Keratinocyte (primary cell): Measurements from ENCODE around the gene TFB1M. TPM values are rescaled to one million over a fixed set of nuclear protein-coding genes. Genes with fewer than 3 reads are reported as not detected.

ENCODE experiments used
- DNase-seq: peaks from one replicate; pipeline ENCODE4 v3.0.0-alpha.2; 2011; ENCODE audit warnings: low read depth, missing footprints, low spot score
- FAIRE-seq: peaks from 2 replicates; lab custom pipeline; 2011; peaks lifted over from hg19 to GRCh38; lab: Jason Lieb, UNC
- H2AFZ ChIP-seq: 2 replicates; pipeline ENCODE4 v1.6.0; 2012; ENCODE audit warnings: low read length, control low read depth, inconsistent platforms; ENCODE audit not compliant: control insufficient read depth
- H3K27ac ChIP-seq: 2 replicates; pipeline ENCODE4 v1.5.1; 2011; ENCODE audit warnings: low read length; ENCODE audit not compliant: control insufficient read depth, insufficient read depth
- H3K27me3 ChIP-seq: 3 replicates; pipeline ENCODE4 v1.6.0; 2011; ENCODE audit warnings: low read length; ENCODE audit not compliant: control insufficient read depth, insufficient read depth; ENCODE audit errors: extremely low read depth
- H3K36me3 ChIP-seq, 2 experiments: 2 replicates in 1 of 2; 3 replicates in 1 of 2; pipeline ENCODE4 v1.5.1; 2011; ENCODE audit warnings: low read length in 2 of 2, mild to moderate bottlenecking in 1 of 2; ENCODE audit not compliant: control insufficient read depth in 2 of 2, insufficient read depth in 2 of 2; ENCODE audit errors: extremely low read depth in 1 of 2
- H3K4me1 ChIP-seq: 3 replicates; pipeline ENCODE4 v1.5.1; 2011; ENCODE audit warnings: low read length; ENCODE audit not compliant: control insufficient read depth, insufficient read depth; ENCODE audit errors: extremely low read depth
- H3K4me2 ChIP-seq: 3 replicates; pipeline ENCODE4 v1.6.0; 2011; ENCODE audit warnings: low read depth, low read length; ENCODE audit not compliant: control insufficient read depth, insufficient read depth; ENCODE audit errors: extremely low read depth
- H3K4me3 ChIP-seq, 3 experiments: fragments of 200-600 bp in 1 of 3; sonication (generic) in 1 of 3; 2 replicates in 2 of 3; 3 replicates in 1 of 3; pipeline ENCODE4 v1.5.1; 2011 to 2016; ENCODE audit warnings: low read length in 3 of 3, mild to moderate bottlenecking in 3 of 3, control low read depth in 2 of 3, inconsistent platforms in 1 of 3, low read depth in 1 of 3, mixed read lengths in 1 of 3, mixed run types in 1 of 3, moderate library complexity in 1 of 3; ENCODE audit not compliant: control insufficient read depth in 2 of 3, insufficient read depth in 2 of 3; ENCODE audit errors: extremely low read depth in 1 of 3
- H3K79me2 ChIP-seq: 2 replicates; pipeline ENCODE4 v1.6.0; 2012; ENCODE audit warnings: low read length; ENCODE audit not compliant: control insufficient read depth, insufficient read depth
- H3K9ac ChIP-seq: 3 replicates; pipeline ENCODE4 v1.6.0; 2011; ENCODE audit warnings: low read length; ENCODE audit not compliant: control insufficient read depth, insufficient read depth; ENCODE audit errors: extremely low read depth
- H3K9me1 ChIP-seq: 3 replicates; pipeline ENCODE4 v1.6.0; 2011; ENCODE audit warnings: low read length; ENCODE audit not compliant: control insufficient read depth, insufficient read depth; ENCODE audit errors: extremely low read depth
- H3K9me3 ChIP-seq: 2 replicates; pipeline ENCODE4 v1.5.1; 2012; ENCODE audit warnings: low read depth, low read length; ENCODE audit not compliant: control insufficient read depth
- H4K20me1 ChIP-seq: 3 replicates; pipeline ENCODE4 v1.6.0; 2011; ENCODE audit warnings: low read length; ENCODE audit not compliant: control insufficient read depth, insufficient read depth; ENCODE audit errors: extremely low read depth
- CTCF ChIP-seq, 3 experiments: IDR thresholded peaks in 1 of 3; conservative IDR thresholded peaks in 1 of 3; optimal IDR thresholded peaks in 1 of 3; 2 replicates in 2 of 3; 3 replicates in 1 of 3; pipeline versions ENCODE3 to v1.5.1; 2011; ENCODE audit warnings: low read length in 3 of 3, mild to moderate bottlenecking in 3 of 3, moderate library complexity in 2 of 3, control low read depth in 1 of 3, inconsistent platforms in 1 of 3; ENCODE audit not compliant: insufficient read depth in 2 of 3; ENCODE audit errors: extremely low read depth in 1 of 3
- EZH2 ChIP-seq: IDR thresholded peaks from one replicate; pipeline ENCODE4 v1.6.1; 2012; ENCODE audit warnings: inconsistent platforms, mild to moderate bottlenecking, low read length, moderate library complexity
- dilution Hi-C: fragments of 300-500 bp; cut with MboI; formaldehyde crosslinking; loops from one replicate; pipeline ENCODE4 v1.7.0; 2020; ENCODE audit warnings: low sequenced_read_pairs; ENCODE audit not compliant: extremely low pct_ligation_motif_present
- polyA plus RNA-seq, 5 experiments: library from polyadenylated mRNA; depleted of rRNA in 3 of 5; stranded (reverse) in 3 of 5; stranded (forward) in 1 of 5; unstranded in 1 of 5; fragments of >200 nt; gene quantifications; 1 replicate in 1 of 5; 2 replicates in 3 of 5; 3 replicates in 1 of 5; pipeline versions ENCODE4 v1.2.1 to v1.2.3, GENCODE V29; 2011 to 2012; ENCODE audit warnings: missing spikeins in 2 of 5, low read depth in 1 of 5, low replicate concordance in 1 of 5

TFB1M gene
- polyA plus RNA-seq, 1 donor (not counting 4 experiments of a cell fraction or from before 2014, with no cell fraction given): 38.6 TPM

GRCh38 chr6:155330133-155330734 lies 15.9 kb upstream of the TFB1M start:
- dilution Hi-C loops: no loop called here
- no peak for TF ChIP-seq CTCF (optimal IDR thresholded peaks at IDR 0.05 in 1 of 3, IDR thresholded peaks at IDR 0.05 in 1 of 3, conservative IDR thresholded peaks at IDR 0.05 in 1 of 3; ENCODE audit: extremely low read depth in 1 of 3, insufficient read depth in 2 of 3, low read length in 3 of 3)
- no peak for TF ChIP-seq EZH2
- no peaks in the 10 kb centered on the region for H3K9me1 ChIP-seq
- no peak overlapping the region for H3K27ac ChIP-seq
- no peak overlapping the region for H3K9ac ChIP-seq
- H3K9me3 ChIP-seq: no peaks in the 10 kb centered on the region
- FAIRE-seq (no peak), DNase-seq (no peak)
- no peak overlapping the region for H3K4me3 ChIP-seq
- no peaks in the 10 kb centered on the region for H3K27me3 ChIP-seq
- H3K36me3 ChIP-seq: no peaks in the 10 kb centered on the region
- H3K4me2 ChIP-seq: no peak overlapping the region
- H3K4me1 ChIP-seq: no peaks in the 10 kb centered on the region
- H3K79me2 ChIP-seq: no peaks in the 10 kb centered on the region
- H2AFZ ChIP-seq: no peak overlapping the region
- H4K20me1 ChIP-seq: no peaks in the 10 kb centered on the region

GRCh38 chr6:155329460-155330132 lies 15.3 kb upstream of the TFB1M start:
- Histone ChIP-seq H3K9me1 (no peaks in the 10 kb centered on the region), H3K79me2 (no peaks in the 10 kb centered on the region), H3K27ac (no peak overlapping the region), H3K27me3 (no peaks in the 10 kb centered on the region), H4K20me1 (no peaks in the 10 kb centered on the region), H3K9me3 (no peaks in the 10 kb centered on the region), H3K36me3 (no peaks in the 10 kb centered on the region), H3K4me3 (no peak overlapping the region), H3K4me2 (no peak overlapping the region), H3K4me1 (no peaks in the 10 kb centered on the region), H2AFZ (no peak overlapping the region), H3K9ac (no peak overlapping the region)
- DNase-seq (no peak), FAIRE-seq (no peak)
- TF ChIP-seq EZH2 (no peak), CTCF (optimal IDR thresholded peaks at IDR 0.05 in 1 of 3, IDR thresholded peaks at IDR 0.05 in 1 of 3, conservative IDR thresholded peaks at IDR 0.05 in 1 of 3; ENCODE audit: extremely low read depth in 1 of 3, insufficient read depth in 2 of 3, low read length in 3 of 3) (no peak)
- dilution Hi-C loops: no loop called here
